ENCODE measurements around the gene LARGE1. TPM values are rescaled to one million over a fixed set of nuclear protein-coding genes. Genes with fewer than 3 reads are reported as not detected.
A peak's percentile ranks its signal among the peaks of the same experiment; 100 is the strongest.

Gene LARGE1
- total RNA-seq, 1 experiment from 2014 or later: 2.5 TPM

DNA sequence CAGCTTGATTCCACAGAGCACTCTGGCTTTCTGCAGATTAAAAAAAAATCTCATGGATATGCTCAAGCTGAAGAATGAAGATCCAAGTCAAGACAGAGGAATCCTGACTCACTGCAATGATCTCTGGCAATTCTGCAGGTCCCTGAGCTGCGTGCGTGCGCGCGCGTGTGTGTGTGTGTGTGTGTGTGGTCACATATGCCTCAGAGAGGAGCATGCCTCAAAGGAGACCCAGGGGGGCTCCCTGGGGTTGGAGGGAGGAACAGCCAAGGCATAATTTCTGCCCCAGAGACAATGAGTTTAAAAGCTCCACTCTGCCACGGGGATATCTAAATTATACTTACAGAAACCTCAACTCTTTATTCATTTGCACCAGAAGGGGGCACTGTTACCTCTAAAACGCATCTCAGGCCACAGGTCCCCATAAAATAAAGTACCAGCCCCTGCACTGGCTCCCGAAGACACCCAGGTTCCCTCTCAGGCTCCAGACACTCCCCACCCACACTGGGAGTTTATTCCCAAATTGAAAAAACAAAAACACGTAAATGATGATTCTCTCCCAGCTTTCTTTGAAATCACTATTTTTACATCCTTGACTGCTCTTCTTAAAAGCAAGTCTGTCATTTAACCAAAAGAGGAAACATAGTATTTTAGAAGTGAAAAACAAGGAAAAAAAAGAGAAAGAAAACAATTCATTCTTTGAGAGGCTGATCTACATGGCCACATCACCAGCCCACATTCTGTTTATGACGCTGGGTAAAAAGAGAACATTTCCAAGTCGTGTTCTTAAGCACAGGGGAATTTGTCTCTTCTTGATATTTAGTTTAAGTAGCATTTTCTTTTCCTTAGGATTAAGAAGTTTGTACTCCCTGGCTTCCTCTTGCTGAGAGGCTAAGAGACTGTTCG, 401.0 kb downstream of the LARGE1 start:
- no peak for ATAC-seq
- BruUV-seq (replicated peaks): no TSS peak

GRCh38 chr22:33518405-33518804, 401.9 kb downstream of the LARGE1 start:
- in situ Hi-C loops (cut with HindIII; ENCODE audit: low pct_unique_long_range_greater_than_20kb, low sequenced_read_pairs): no loop called here
- H3K27ac ChIP-seq (ENCODE audit: low read length): no peak overlapping the region
- no peaks in the 10 kb centered on the region for H3K27me3 ChIP-seq (ENCODE audit: control insufficient read depth, insufficient read depth, low read length)
- H3K4me3 ChIP-seq (ENCODE audit: low read depth in 2 of 2, low read length in 2 of 2): no peak overlapping the region
- intact Hi-C loops (cut with micrococcal nuclease; ENCODE audit: unreplicated experiment): loop anchor here (10.0 kb wide), 1 partner anchor 56 kb away; no protein-coding TSS in a partner anchor
- no peaks in the 10 kb centered on the region for H3K36me3 ChIP-seq (ENCODE audit: control insufficient read depth, insufficient read depth, low read length)
- no TSS peak for BruUV-seq (replicated peaks)
- ATAC-seq (no peak), DNase-seq (ENCODE audit: low read depth, low spot score) (no peak)
- no peaks in the 10 kb centered on the region for H3K4me1 ChIP-seq (ENCODE audit: control insufficient read depth, insufficient read depth, low read length)
- CTCF ChIA-PET: no interaction called here
- TF ChIP-seq REST (IDR thresholded peaks at IDR 0.05; ENCODE audit: insufficient read depth in 1 of 2, low read depth in 2 of 2, low read length in 1 of 2): no peak
- TF ChIP-seq POLR2AphosphoS5 (IDR thresholded peaks at IDR 0.05; ENCODE audit: low read depth, low read length): no peak
- no peaks in the 10 kb centered on the region for H3K9me3 ChIP-seq (ENCODE audit: control insufficient read depth, insufficient read depth, low read depth, low read length)
- POLR2A ChIA-PET: no interaction called here

More for the DNA sequence above, 401.0 kb downstream of the LARGE1 start:
- ChIA-PET POLR2A (no interaction called here), CTCF (interaction anchor here (0.6 to 0.7 kb wide), 2 partner anchors 362 to 1503 kb away, joined by 11 to 12 read pairs; no protein-coding TSS in a partner anchor)
- Histone ChIP-seq H3K36me3 (ENCODE audit: control insufficient read depth, insufficient read depth, low read length) (no peaks in the 10 kb centered on the region), H3K27ac (ENCODE audit: low read length) (no peak overlapping the region), H3K9me3 (ENCODE audit: control insufficient read depth, insufficient read depth, low read depth, low read length) (no peaks in the 10 kb centered on the region), H3K27me3 (ENCODE audit: control insufficient read depth, insufficient read depth, low read length) (no peaks in the 10 kb centered on the region), H3K4me3 (ENCODE audit: low read depth in 2 of 2, low read length in 2 of 2) (no peak overlapping the region), H3K4me1 (ENCODE audit: control insufficient read depth, insufficient read depth, low read length) (no peaks in the 10 kb centered on the region)
- TF ChIP-seq CTCF (IDR thresholded peaks at IDR 0.05) (peak; percentile 58), REST (IDR thresholded peaks at IDR 0.05; ENCODE audit: insufficient read depth in 1 of 2, low read depth in 2 of 2, low read length in 1 of 2) (no peak), SIN3A (IDR thresholded peaks at IDR 0.05; ENCODE audit: borderline replicate concordance, insufficient read depth, low read depth, low read length) (no peak)
- in situ Hi-C loops (cut with HindIII; ENCODE audit: low pct_unique_long_range_greater_than_20kb, low sequenced_read_pairs): no loop called here
- intact Hi-C loops (cut with micrococcal nuclease; ENCODE audit: unreplicated experiment): loop anchor here (10.0 kb wide), 1 partner anchor 55 kb away; no protein-coding TSS in a partner anchor
- DNase-seq (ENCODE audit: low read depth, low spot score): no peak

Data from Panc1 (cell line).